ENCODE measurements around the gene KYNU.
"Not testable (repeated sequence)": the region's sequence is repeated elsewhere in the genome, so short reads cannot be mapped to it uniquely, and the experiment has no call there.

The KYNU gene

DNA sequence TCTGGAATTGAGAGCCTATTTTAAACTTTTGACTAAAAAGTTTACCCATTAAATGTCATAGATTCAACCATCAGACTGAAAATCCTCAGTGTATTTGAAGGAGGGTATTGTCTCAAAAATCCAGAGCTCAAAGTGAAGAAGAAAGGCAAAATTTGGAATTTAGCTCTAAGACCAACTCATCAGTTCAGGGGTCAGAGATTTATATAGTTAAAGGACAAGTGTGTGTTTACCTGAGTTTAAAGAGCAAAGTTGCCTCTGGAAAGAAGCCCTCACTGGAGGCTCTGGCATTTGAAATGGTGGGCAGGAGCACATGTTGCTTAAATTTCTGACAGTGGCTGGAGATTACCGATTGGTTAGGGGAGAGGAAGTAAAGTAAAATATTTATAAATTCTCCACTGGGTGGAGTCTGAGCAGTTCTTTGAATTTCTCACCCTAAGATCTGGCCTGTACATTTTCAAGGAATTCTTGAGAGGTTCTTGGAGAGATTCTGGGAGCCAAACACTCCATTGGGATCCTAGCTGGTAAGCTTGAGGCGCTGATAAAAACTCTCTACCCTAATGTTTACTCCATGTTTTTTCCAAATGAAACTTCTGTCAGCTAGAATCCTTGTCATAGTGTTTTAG lies at the start of gene KYNU:
Gene KYNU, plus strand, starts transcription at position 449 of the 623 bp plus-strand sequence. CDS start 7,704 bp downstream, outside the sequence.
- DNase-seq: peak; percentile 7
- in situ Hi-C loops (cut with HindIII; ENCODE audit: low pct_ligation_motif_present, low pct_unique_long_range_greater_than_20kb, low sequenced_read_pairs): no loop called here

DNA sequence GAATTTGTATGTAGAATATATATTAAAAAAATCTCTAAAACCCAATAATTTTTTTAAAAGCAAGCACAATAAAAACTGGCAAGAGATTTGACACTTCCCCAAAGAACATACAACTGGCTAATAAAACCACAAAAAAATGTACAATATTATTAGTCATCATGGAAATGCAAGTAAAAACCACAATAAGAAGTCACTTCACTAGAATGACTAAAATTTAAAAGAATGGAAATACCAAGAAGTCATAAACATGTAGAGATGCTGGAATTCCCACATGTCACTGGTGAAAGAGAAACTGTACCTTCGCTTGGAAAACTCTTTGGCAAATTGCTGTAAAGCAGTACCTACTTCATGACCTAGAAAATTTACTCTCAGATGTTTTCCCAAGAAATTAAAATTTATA lies 43.4 kb upstream of the KYNU start:
- in situ Hi-C loops (cut with HindIII; ENCODE audit: low pct_ligation_motif_present, low pct_unique_long_range_greater_than_20kb, low sequenced_read_pairs): no loop called here

GRCh38 chr2:142840436-142840835 lies 37.0 kb upstream of the KYNU start:
- in situ Hi-C loops (cut with HindIII; ENCODE audit: low pct_ligation_motif_present, low pct_unique_long_range_greater_than_20kb, low sequenced_read_pairs): no loop called here
- DNase-seq: no peak

More for the DNA sequence above, 43.4 kb upstream of the KYNU start:
- DNase-seq: no peak

DNA sequence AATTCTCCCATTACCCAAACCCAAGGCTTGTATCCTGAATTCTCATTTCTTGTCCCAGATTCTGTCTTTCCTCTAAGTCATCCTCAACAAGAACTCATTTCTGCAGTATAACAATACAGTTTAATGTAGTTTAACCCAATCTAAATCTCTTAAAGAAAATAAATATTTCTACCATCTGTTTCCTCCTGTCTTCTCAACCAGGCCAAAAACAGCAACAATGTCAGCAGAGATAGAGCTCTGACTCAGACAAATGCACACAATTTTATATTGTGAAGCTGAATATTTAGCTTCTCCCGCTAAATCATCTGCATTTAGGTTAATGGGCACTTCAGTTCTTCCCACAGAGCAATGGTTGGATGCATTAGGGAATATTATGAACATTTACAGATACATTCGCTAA lies 35.7 kb upstream of the KYNU start:
- in situ Hi-C loops (cut with HindIII; ENCODE audit: low pct_ligation_motif_present, low pct_unique_long_range_greater_than_20kb, low sequenced_read_pairs): no loop called here
- no peak for DNase-seq

- no peak for DNase-seq
- in situ Hi-C loops (cut with HindIII; ENCODE audit: low pct_ligation_motif_present, low pct_unique_long_range_greater_than_20kb, low sequenced_read_pairs): no loop called here
These were observed 35.1 kb upstream of the KYNU start for GRCh38 chr2:142842369-142842768.

DNA sequence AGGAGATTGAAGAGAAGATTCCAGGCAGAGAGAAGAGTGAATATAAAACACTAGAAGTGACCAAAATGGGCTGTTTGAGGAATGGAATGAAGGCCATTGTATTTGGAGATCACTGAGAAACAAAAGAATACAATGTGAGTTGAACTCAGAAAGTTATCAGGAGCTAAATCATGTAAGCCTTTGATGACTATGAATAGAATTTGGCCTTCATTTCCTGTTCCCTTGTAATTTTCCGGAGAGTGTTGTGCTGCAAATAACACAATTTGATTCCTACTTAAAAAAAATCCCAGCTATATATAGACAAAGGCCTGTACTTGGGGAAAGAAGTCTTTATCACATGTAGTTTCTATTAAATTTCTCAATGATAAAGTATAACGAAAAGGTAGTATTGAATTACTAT lies 33.7 kb upstream of the KYNU start:
- DNase-seq: no peak
- in situ Hi-C loops (cut with HindIII; ENCODE audit: low pct_ligation_motif_present, low pct_unique_long_range_greater_than_20kb, low sequenced_read_pairs): no loop called here

GRCh38 chr2:142848023-142848606 lies 29.3 kb upstream of the KYNU start:
- DNase-seq: no peak
- in situ Hi-C loops (cut with HindIII; ENCODE audit: low pct_ligation_motif_present, low pct_unique_long_range_greater_than_20kb, low sequenced_read_pairs): no loop called here

DNA sequence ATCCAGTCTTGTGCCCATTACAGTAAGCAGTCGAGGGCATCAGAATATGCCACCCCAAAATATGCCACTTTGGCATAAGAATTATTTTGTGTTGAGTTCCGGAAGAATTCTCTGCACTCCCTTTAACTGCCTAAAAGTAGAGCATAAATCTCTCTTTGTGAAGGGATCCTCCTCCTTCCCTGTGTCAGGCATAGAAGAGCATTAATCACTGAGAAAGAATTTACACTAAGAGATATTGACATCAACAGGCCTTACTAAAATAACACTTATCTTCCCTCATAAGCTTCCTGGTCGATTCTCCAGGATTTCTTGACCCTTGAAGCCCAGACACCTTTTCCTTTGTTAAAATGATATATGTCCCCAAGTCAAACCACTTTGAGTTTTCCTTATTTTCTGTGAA lies 27.6 kb upstream of the KYNU start:
- in situ Hi-C loops (cut with HindIII; ENCODE audit: low pct_ligation_motif_present, low pct_unique_long_range_greater_than_20kb, low sequenced_read_pairs): no loop called here
- DNase-seq: no peak

- no peak for DNase-seq
- in situ Hi-C loops (cut with HindIII; ENCODE audit: low pct_ligation_motif_present, low pct_unique_long_range_greater_than_20kb, low sequenced_read_pairs): no loop called here
These were observed 23.6 kb upstream of the KYNU start for GRCh38 chr2:142853912-142854311.

- no peak for DNase-seq
These were observed 20.0 kb upstream of the KYNU start for GRCh38 chr2:142857256-142858164.

GRCh38 chr2:142858961-142859360 lies 18.5 kb upstream of the KYNU start:
- in situ Hi-C loops (cut with HindIII; ENCODE audit: low pct_ligation_motif_present, low pct_unique_long_range_greater_than_20kb, low sequenced_read_pairs): no loop called here
- no peak for DNase-seq

More at GRCh38 chr2:142857256-142858164, 20.0 kb upstream of the KYNU start:
- in situ Hi-C loops (cut with HindIII; ENCODE audit: low pct_ligation_motif_present, low pct_unique_long_range_greater_than_20kb, low sequenced_read_pairs): no loop called here

DNA sequence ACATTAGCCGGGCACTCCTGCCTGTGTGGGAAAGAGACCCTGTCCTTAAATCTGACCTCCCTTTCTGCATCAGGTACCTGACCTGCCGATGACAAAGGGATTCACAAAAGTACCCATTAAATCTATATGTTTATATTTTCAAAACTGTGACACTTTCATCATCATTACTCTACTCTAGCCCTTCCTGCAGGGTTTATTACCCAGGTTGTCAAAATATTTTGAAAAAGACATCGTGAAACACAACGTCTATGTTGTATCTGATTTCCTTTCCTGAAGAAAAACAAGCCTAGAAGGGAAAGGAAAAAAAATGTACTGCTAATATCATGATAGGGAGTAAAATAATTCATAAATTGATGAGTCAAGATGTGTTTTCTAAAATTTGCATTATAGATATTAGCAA lies 15.2 kb upstream of the KYNU start:
- in situ Hi-C loops (cut with HindIII; ENCODE audit: low pct_ligation_motif_present, low pct_unique_long_range_greater_than_20kb, low sequenced_read_pairs): no loop called here
- DNase-seq: no peak

DNA sequence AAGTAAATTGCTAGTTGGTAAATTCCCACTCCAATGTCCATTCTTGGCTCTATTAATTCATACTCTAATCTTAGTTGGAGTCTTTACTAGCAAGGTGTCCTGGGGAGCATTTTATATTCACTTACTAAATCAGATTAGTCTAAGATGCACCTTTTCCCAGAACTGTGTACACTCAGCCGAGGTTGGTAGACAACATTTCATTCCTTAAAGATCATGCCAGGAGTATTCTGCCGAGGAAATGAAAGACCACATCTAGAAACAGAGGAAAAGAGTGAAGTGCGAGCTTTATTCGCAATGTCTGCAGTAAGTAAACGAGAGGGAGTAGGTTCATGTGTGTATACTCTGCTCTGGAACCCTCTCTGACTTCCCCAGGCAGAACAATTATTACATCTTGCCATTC lies 14.6 kb upstream of the KYNU start:
- DNase-seq: no peak
- in situ Hi-C loops (cut with HindIII; ENCODE audit: low pct_ligation_motif_present, low pct_unique_long_range_greater_than_20kb, low sequenced_read_pairs): no loop called here

GRCh38 chr2:142863485-142863961 lies 13.9 kb upstream of the KYNU start:
- no peak for DNase-seq
- in situ Hi-C loops (cut with HindIII; ENCODE audit: low pct_ligation_motif_present, low pct_unique_long_range_greater_than_20kb, low sequenced_read_pairs): no loop called here

DNA sequence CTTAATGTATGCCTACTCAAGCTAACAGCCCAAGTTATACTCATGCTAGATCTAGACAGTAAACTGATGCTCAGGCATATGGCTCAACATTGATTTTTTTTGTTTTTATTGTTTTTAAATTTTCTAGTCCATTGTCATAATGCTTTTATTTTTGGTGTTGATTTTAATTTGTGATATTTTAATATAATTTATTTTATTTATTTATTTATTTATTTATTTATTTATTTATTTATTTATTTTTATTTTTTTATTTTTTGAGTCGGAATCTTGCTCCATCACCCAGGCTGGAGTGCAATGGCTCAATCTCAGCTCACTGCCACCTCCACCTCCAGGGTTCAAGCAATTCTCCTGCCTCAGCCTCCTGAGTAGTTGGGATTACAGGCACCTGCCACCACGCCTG lies 12.9 kb upstream of the KYNU start:
- in situ Hi-C loops (cut with HindIII; ENCODE audit: low pct_ligation_motif_present, low pct_unique_long_range_greater_than_20kb, low sequenced_read_pairs); DNase-seq: not testable (repeated sequence)

DNA sequence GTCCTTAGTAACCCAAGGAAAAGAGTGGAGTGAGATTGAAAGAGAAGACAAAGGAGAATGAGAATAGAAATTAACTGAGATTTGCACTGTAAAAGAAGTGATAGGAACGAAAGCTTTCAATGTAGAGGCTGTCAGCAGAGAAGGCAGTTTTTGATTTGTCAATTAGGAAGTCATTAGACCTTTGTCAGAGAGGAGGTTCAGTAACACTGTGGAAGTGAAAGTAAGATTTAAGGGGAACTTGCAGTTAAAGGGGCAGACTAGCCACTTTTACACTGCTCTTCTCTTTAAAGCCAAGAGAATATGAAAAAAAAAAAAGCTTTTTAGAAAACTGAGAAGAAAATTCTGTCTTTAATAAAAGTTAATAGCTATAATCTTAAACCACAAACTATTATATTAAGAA lies 11.5 kb upstream of the KYNU start:
- DNase-seq: no peak
- in situ Hi-C loops (cut with HindIII; ENCODE audit: low pct_ligation_motif_present, low pct_unique_long_range_greater_than_20kb, low sequenced_read_pairs): no loop called here

DNA sequence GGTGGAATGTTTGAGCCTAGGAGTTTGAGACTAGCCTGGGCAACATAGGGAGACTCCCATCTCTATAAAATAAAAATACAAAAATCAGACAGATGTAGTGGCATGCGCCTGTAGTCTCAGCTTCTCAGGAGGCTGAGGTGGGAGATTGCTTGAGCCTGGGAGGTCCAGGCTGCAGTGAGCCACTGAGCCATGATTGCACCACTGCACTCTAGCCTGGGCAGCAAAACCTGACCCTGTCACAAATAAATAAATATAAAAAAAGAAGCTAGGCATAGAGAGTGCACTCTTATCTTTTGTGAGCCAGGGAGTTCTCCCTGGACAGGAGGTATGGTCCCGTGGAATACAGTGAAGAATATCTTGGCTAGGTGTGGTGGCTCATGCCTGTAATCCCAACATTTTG lies 11.0 kb upstream of the KYNU start:
- no peak for DNase-seq
- in situ Hi-C loops (cut with HindIII; ENCODE audit: low pct_ligation_motif_present, low pct_unique_long_range_greater_than_20kb, low sequenced_read_pairs): no loop called here

DNA sequence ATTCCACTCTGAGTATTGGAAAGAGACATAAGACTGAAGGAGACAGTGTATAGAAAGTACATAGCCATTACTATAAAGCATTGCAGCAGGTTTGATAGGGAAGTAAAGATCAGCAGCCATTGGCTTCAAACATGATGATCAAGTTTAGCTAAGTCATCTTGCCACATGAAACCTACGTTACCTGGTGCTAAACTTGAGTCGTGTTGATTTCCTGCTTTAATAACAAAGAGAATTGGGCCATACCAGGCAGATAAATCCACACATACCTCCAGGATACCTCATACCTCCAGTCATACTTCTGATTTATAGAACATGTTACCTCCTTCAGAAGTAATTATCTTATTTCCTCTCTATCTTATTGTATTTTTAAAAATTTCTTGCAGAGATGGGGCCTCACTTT lies 10.3 kb upstream of the KYNU start:
- no peak for DNase-seq
- in situ Hi-C loops (cut with HindIII; ENCODE audit: low pct_ligation_motif_present, low pct_unique_long_range_greater_than_20kb, low sequenced_read_pairs): no loop called here

- no peak for DNase-seq
- in situ Hi-C loops (cut with HindIII; ENCODE audit: low pct_ligation_motif_present, low pct_unique_long_range_greater_than_20kb, low sequenced_read_pairs): no loop called here
These were observed 9.2 kb upstream of the KYNU start for GRCh38 chr2:142868229-142868762.

Data from ACHN (cell line).